Endothelial cell of umbilical vein (primary cell): ENCODE data around the gene EXD3. TPM values are rescaled to one million over a fixed set of nuclear protein-coding genes. Genes with fewer than 3 reads are reported as not detected.

Source experiments
- BruUV-seq: library from RNA; stranded (reverse); fragments of 400-500 nt; replicated peaks from 2 replicates; lab custom pipeline; 2021; lab: Mats Ljungman, UMichigan
- CTCF ChIA-PET: fragments of 300-600, 350-600 bp; sonication (Branson Sonifier 250); formaldehyde crosslinking; loops from one replicate; lab custom pipeline; 2021; ENCODE audit warnings: antibody characterized with exemption, inconsistent platforms; lab: Charles Lee
- POLR2A ChIA-PET: fragments of 300-600, 350-600 bp; sonication (Branson Sonifier 250); formaldehyde crosslinking; loops from one replicate; lab custom pipeline; 2021; ENCODE audit warnings: antibody characterized with exemption, inconsistent platforms; lab: Charles Lee
- DNase-seq: peaks from one replicate; pipeline ENCODE4 v3.0.0-alpha.2; 2011; ENCODE audit warnings: low read depth, low spot score
- FAIRE-seq: peaks from 2 replicates; lab custom pipeline; 2011; peaks lifted over from hg19 to GRCh38; lab: Jason Lieb, UNC
- H2AFZ ChIP-seq: 2 replicates; pipeline ENCODE4 v1.6.0; 2012; ENCODE audit warnings: low read depth, low read length, control low read depth, inconsistent platforms
- H3K27ac ChIP-seq: 2 replicates; pipeline ENCODE4 v1.5.1; 2011; ENCODE audit warnings: low read depth, mild to moderate bottlenecking, control low read depth, low read length, moderate library complexity; ENCODE audit not compliant: insufficient read depth
- H3K27me3 ChIP-seq, 2 experiments: 2 replicates each; pipeline versions ENCODE4 v1.6.0 to v1.6.1; 2011; ENCODE audit warnings: low read length in 2 of 2, mixed read lengths in 1 of 2; ENCODE audit not compliant: control insufficient read depth in 2 of 2, insufficient read depth in 2 of 2
- H3K36me3 ChIP-seq, 2 experiments: 2 replicates in 1 of 2; 3 replicates in 1 of 2; pipeline ENCODE4 v1.5.1; 2011; ENCODE audit warnings: low read length in 2 of 2, mild to moderate bottlenecking in 1 of 2, moderate library complexity in 1 of 2; ENCODE audit not compliant: control insufficient read depth in 2 of 2, insufficient read depth in 2 of 2; ENCODE audit errors: extremely low read depth in 1 of 2
- H3K4me1 ChIP-seq: 3 replicates; pipeline ENCODE4 v1.5.1; 2011; ENCODE audit warnings: mild to moderate bottlenecking, low read length; ENCODE audit not compliant: control insufficient read depth, insufficient read depth; ENCODE audit errors: extremely low read depth
- H3K4me2 ChIP-seq: 2 replicates; pipeline ENCODE4 v1.6.1; 2011; ENCODE audit warnings: low read length, control low read depth, mixed read lengths; ENCODE audit not compliant: insufficient read depth
- H3K4me3 ChIP-seq, 3 experiments: fragments of 200-600 bp in 1 of 3; sonication (generic), shearing (Covaris generic) in 1 of 3; replicated peaks in 1 of 3; 2 replicates each; pipeline ENCODE4 v1.5.1; 2011 to 2016; ENCODE audit warnings: control low read depth in 3 of 3, low read length in 3 of 3, mild to moderate bottlenecking in 2 of 3, inconsistent platforms in 1 of 3, low read depth in 1 of 3, moderate library complexity in 1 of 3; ENCODE audit not compliant: insufficient read depth in 1 of 3
- H3K79me2 ChIP-seq: 2 replicates; pipeline ENCODE4 v1.6.0; 2012; ENCODE audit warnings: low read length, inconsistent platforms; ENCODE audit not compliant: control insufficient read depth, insufficient read depth
- H3K9ac ChIP-seq: replicated peaks from 2 replicates; pipeline ENCODE3; 2011; ENCODE audit warnings: low read length, control low read depth; ENCODE audit not compliant: insufficient read depth; ENCODE audit errors: extremely low read depth
- H3K9me1 ChIP-seq: replicated peaks from 3 replicates; pipeline ENCODE4 v1.6.0; 2011; ENCODE audit warnings: mild to moderate bottlenecking, low read length; ENCODE audit not compliant: control insufficient read depth, insufficient read depth; ENCODE audit errors: extremely low read depth
- H3K9me3 ChIP-seq: replicated peaks from 2 replicates; pipeline ENCODE4 v1.5.1; 2012; ENCODE audit warnings: low read length, inconsistent platforms; ENCODE audit not compliant: control insufficient read depth, insufficient read depth
- H4K20me1 ChIP-seq: replicated peaks from 2 replicates; pipeline ENCODE3; 2011; ENCODE audit warnings: mild to moderate bottlenecking, low read length; ENCODE audit not compliant: control insufficient read depth, insufficient read depth; ENCODE audit errors: extremely low read depth
- CTCF ChIP-seq, 2 donors: IDR thresholded peaks; 1 replicate in 1 of 2; 2 replicates in 1 of 2; pipeline ENCODE4 v1.5.1; 2011; ENCODE audit warnings: low read length in 2 of 2, mild to moderate bottlenecking in 2 of 2, moderate library complexity in 2 of 2, control low read depth in 1 of 2, inconsistent platforms in 1 of 2, low read depth in 1 of 2; ENCODE audit not compliant: insufficient read depth in 1 of 2; ENCODE audit errors: extremely low read depth in 1 of 2
- EZH2 ChIP-seq: IDR thresholded peaks from 2 replicates; pipeline ENCODE4 v1.6.1; 2012; ENCODE audit warnings: borderline replicate concordance, low read depth, mild to moderate bottlenecking, moderate library complexity, low read length, inconsistent platforms; ENCODE audit not compliant: severe bottlenecking
- FOS ChIP-seq: IDR thresholded peaks from 2 replicates; pipeline ENCODE4 v1.6.1; 2011; ENCODE audit warnings: mild to moderate bottlenecking, low read length, moderate library complexity, borderline replicate concordance; ENCODE audit not compliant: insufficient read depth
- GATA2 ChIP-seq: IDR thresholded peaks from 2 replicates; pipeline ENCODE4 v1.7.0; 2011; ENCODE audit warnings: low read depth, mild to moderate bottlenecking, moderate library complexity, mixed read lengths, low read length; ENCODE audit not compliant: insufficient read length, insufficient read depth
- JUN ChIP-seq: IDR thresholded peaks from 2 replicates; pipeline ENCODE4 v1.6.1; 2011; ENCODE audit warnings: borderline replicate concordance, low read depth; ENCODE audit not compliant: insufficient read length, insufficient read depth
- MYC ChIP-seq: IDR thresholded peaks from one replicate; pipeline ENCODE4 v1.6.1; 2011; ENCODE audit warnings: mild to moderate bottlenecking, low read depth, low read length
- POLR2A ChIP-seq: IDR thresholded peaks from 2 replicates; pipeline ENCODE4 v1.6.1; 2012; ENCODE audit warnings: low read depth, mild to moderate bottlenecking, control low read depth, low read length
- POLR2AphosphoS5 ChIP-seq: IDR thresholded peaks from 2 replicates; pipeline ENCODE4 v1.6.1; 2012; ENCODE audit warnings: low read depth, mild to moderate bottlenecking, control low read depth, low read length, moderate library complexity; ENCODE audit not compliant: insufficient read depth
- dilution Hi-C: fragments of 300-500 bp; cut with MboI; formaldehyde crosslinking; loops from one replicate; pipeline ENCODE4 v1.15.0; 2019; ENCODE audit warnings: low sequenced_read_pairs; ENCODE audit not compliant: extremely low pct_ligation_motif_present
- intact Hi-C: fragments of 100-400 bp; cut with micrococcal nuclease; formaldehyde crosslinking; loops from one replicate; pipeline ENCODE4 v1.10.0; 2022
- polyA plus RNA-seq, 4 experiments: library from polyadenylated mRNA; depleted of rRNA in 3 of 4; stranded (reverse) in 3 of 4; unstranded in 1 of 4; fragments of >200 nt; gene quantifications; 2 replicates each; pipeline versions ENCODE4 v1.2.1 to v1.2.3, GENCODE V29; 2011 to 2012; ENCODE audit warnings: missing spikeins in 1 of 4
- total RNA-seq: library from RNA; stranded (reverse); gene quantifications from 2 replicates; pipeline ENCODE4 v1.2.3, GENCODE V29; 2021
- TF ChIP-seq, protein P1 (sequence below): IDR thresholded peaks from 2 replicates; pipeline ENCODE4 v1.6.1; 2011; ENCODE audit not compliant: insufficient read depth, insufficient read length

The EXD3 gene
- total and polyA plus RNA-seq, 2 donors (not counting 3 experiments of a cell fraction or from before 2014, with no cell fraction given), result 17.7 to 30.3 TPM

GRCh38 chr9:137303151-137303892 is 119.6 kb downstream of the EXD3 start:
- no peak for TF ChIP-seq POLR2AphosphoS5
- TF ChIP-seq CTCF (IDR thresholded peaks at IDR 0.05; ENCODE audit: extremely low read depth in 1 of 2, insufficient read depth in 1 of 2, low read depth in 1 of 2, low read length in 2 of 2), result no peak
- TF ChIP-seq, protein P1, sequence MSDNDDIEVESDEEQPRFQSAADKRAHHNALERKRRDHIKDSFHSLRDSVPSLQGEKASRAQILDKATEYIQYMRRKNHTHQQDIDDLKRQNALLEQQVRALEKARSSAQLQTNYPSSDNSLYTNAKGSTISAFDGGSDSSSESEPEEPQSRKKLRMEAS, result no peak
- TF ChIP-seq GATA2, result no peak
- TF ChIP-seq MYC, result no peak
- TF ChIP-seq EZH2, result no peak
- no peak for TF ChIP-seq JUN
- TF ChIP-seq FOS, result no peak
- no peak for TF ChIP-seq POLR2A
- Histone ChIP-seq H3K9me1 (no peaks in the 10 kb centered on the region), H3K9me3 (no peaks in the 10 kb centered on the region), H3K27me3 (no peaks in the 10 kb centered on the region), H4K20me1 (no peaks in the 10 kb centered on the region), H3K4me3 (peak overlapping the region in 1 of 3 experiments; percentile 32), H3K4me1 (peaks cover 54% of the 10 kb centered on the region), H3K9ac (peak overlapping the region; percentile 65), H2AFZ (peak overlapping the region; percentile 26), H3K4me2 (peak overlapping the region; percentile 40), H3K27ac (peak overlapping the region; percentile 76), H3K79me2 (peaks cover 26% of the 10 kb centered on the region), H3K36me3 (no peaks in the 10 kb centered on the region)
- no TSS peak for BruUV-seq
- intact Hi-C loops (no loop called here), dilution Hi-C loops (no loop called here)
- peak; percentile 87 for FAIRE-seq
- ChIA-PET CTCF (interaction anchor here (1.4 to 3.1 kb wide), 7 partner anchors 16 to 119 kb away, joined by 3 to 36 read pairs (median 8); partner anchors contain the start of genes EXD3, NOXA1 and TOR4A), POLR2A (interaction anchor here (0.7 kb wide), 1 partner anchor 109 kb away, joined by 3 read pairs; no protein-coding TSS in a partner anchor)
- DNase-seq, result no peak
